OCI-LY3 (cell line): Measurements from ENCODE around the gene HES4.

Source experiments
- CTCF ChIP-seq: fragments of 200-600, 300-600 bp; sonication (generic); IDR thresholded peaks from 2 replicates; pipeline ENCODE4 v1.5.1; 2014; ENCODE audit warnings: antibody characterized with exemption, low read length, low read depth
- EZH2phosphoT487 ChIP-seq: fragments of 200-600 bp; shearing (Covaris generic); IDR thresholded peaks from 2 replicates; pipeline ENCODE4 v1.6.1; 2018; ENCODE audit warnings: antibody characterized with exemption, mixed run types, low read depth

DNA sequence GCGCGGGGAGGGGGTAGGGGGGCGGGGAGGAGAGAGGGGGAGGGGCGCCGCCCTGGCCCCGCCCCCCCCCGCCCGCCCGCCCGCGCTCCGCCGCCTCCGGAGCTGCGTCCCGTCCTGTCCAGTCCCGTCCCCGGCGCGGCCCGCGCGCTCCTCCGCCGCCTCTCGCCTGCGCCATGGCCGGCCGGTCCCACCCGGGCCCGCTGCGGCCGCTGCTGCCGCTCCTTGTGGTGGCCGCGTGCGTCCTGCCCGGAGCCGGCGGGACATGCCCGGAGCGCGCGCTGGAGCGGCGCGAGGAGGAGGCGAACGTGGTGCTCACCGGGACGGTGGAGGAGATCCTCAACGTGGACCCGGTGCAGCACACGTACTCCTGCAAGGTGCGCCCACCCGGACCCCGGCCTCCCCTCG lies 20.1 kb upstream of the HES4 start, which contains the start of gene AGRN:
- TF ChIP-seq CTCF: no peak
- no peak for TF ChIP-seq EZH2phosphoT487
